ENCODE data around the gene KRTAP5-7.

DNA sequence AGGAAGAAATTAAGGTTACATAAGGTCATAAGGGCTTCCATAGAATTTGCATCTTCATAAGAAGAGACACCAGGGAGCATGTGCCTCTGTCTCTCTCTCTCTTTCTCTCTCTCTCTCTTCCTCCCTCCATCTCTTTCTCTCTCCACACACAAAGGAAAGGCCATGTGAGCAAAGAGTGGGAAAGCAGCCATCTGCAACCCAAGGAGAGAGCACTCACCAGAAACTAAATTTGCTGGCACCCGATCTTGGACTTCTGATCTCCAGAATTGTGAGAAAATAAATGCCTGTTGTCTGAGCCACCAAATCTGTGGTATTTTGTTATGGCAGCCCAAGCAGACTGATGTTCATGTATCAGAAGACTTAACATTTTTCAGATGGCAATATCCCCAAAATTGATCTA lies 31.9 kb downstream of the KRTAP5-7 start:
- no peak for TF ChIP-seq RARB (CRISPR knock-in tag; IDR thresholded peaks at IDR 0.05)
- no peak for TF ChIP-seq ZFP30 (CRISPR knock-in tag; IDR thresholded peaks at IDR 0.05)
- TF ChIP-seq ZNF565 (CRISPR knock-in tag; conservative IDR thresholded peaks at IDR 0.05; ENCODE audit: low read depth) = no peak
- no peak for TF ChIP-seq BACH2 (CRISPR knock-in tag; IDR thresholded peaks at IDR 0.05; ENCODE audit: borderline replicate concordance)
- no peak for TF ChIP-seq ZFP3 (CRISPR knock-in tag; IDR thresholded peaks at IDR 0.05)
- TF ChIP-seq TCF4 (CRISPR knock-in tag; IDR thresholded peaks at IDR 0.05; ENCODE audit: borderline replicate concordance) = no peak
